ENCODE measurements around the gene SMIM24.
"Not testable (repeated sequence)": the region's sequence is repeated elsewhere in the genome, so short reads cannot be mapped to it uniquely, and the experiment has no call there.

SMIM24 gene

DNA sequence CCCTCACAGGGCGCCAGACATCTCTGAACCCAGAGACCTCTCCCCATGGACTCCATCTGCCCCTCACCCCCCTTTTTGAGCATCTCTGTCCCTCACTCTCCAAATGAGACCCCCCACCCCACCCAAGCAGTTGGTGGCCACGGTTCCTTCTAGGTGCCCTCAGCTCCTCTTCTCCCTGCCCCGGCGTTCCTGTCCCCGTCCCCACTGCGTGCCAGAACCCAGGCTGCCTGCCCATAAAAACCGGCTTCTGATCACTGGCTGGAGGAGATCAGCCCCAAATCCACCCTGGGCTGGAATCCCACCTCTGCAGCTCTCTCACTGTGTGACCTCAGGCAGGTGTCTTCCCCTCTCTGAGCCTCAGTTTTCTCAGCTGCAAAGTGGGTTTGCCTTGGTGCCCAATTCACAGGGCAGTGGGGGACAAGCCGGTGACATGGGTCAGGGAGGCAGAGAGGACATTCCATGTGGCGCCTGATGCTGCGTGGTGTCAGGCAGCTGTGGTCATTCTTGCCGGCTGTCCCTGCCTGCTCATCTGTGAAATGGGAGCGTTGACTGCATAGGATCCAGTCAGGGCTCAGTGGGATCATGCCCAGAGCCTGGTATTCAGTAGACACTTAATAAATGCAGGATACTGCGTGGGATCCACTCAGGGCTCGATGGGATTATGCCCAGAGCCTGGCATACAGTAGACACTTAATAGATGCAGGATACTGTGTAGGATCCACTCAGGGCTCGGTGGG, 25.5 kb downstream of the SMIM24 start:
- DNase-seq, result no peak

DNA sequence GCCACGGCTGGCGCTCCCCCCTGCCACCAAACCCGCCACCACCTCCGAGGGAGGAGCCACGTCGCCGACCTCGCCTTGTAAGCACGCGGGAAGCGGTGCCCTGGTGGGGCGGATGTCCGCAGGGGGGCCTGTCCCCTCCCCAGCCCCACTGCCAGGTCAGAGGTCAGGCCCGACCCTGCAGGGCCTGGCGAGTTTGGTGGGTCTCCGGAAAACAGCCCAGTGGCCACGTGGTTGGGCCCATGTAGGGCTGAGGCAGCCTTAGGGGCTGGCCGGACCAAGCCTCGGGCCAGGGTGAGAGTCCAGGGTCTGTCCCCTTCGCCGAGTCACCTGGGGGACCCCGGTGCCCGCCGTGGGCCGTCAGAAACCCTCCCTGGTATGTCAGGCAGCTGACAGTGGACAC, 26.5 kb downstream of the SMIM24 start:
- DNase-seq, result no peak

DNA sequence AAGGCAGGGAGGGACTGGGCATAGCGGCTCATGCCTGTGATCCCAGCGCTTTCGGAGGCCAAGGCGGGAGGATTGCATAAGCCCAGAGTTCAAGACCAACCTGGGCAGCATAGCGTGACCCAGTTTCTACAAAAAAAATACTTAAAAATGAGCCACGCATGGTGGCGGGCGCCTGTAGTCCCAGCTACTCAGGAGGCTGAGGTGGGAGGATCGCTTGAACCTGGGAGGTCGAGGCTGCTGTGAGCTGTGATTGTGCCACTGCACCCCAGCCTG, 27.4 kb downstream of the SMIM24 start:
- DNase-seq, result not testable (repeated sequence)

DNA sequence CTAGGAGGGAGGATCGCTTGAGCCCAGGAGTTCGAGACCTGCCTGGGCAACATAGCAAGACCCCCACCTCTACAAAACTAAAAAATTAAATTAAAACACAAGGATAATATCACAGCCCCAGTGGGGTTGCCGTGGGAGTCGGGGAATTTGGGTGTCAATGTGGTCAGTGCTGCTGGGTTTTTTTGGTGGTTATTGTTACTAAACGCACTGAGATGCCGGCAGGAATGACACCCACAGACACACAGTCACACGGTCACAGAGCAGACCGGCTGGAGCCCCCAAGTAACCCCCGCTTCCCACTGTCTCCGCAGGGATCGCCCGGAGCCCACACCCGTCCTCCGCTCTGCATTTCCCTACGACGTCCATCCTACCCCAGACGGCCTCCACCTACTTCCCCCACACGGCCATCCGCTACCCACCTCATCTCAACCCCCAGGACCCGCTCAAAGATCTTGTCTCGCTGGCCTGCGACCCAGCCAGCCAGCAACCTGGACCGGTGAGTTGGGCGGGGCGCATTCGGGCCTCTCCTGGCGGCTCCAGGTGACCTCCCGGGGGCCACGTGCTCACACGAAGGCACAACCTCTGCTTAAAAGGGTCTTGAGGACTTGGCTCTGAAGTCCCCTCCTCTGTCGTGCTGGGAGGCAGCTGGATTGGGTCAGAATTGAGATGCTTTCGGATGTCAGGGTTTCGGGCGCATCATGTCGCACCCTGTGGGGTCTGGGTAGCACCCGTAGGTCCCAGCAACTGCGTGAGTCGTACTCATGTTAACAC, 28.0 kb downstream of the SMIM24 start:
- DNase-seq, result no peak

DNA sequence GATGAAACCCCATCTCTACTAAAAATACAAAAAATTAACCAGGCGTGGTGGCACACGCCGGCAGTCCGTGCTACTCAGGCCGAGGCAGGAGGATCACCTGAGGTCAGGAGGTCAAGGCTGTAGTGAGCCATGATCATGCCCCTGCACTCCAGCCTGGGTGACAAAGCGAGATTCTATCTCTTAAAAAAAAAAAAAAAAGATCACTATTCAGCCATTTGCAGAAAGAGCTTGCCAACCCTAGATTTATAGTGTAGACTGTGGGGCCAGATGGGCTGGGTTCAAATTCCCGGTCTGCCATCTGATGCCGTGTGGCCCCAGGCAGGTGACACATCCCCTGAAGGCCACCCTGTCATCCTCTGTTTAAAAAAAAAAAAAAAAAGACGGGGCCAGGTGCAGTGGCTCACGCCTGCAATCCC, 28.9 kb downstream of the SMIM24 start:
- DNase-seq, result no peak

DNA sequence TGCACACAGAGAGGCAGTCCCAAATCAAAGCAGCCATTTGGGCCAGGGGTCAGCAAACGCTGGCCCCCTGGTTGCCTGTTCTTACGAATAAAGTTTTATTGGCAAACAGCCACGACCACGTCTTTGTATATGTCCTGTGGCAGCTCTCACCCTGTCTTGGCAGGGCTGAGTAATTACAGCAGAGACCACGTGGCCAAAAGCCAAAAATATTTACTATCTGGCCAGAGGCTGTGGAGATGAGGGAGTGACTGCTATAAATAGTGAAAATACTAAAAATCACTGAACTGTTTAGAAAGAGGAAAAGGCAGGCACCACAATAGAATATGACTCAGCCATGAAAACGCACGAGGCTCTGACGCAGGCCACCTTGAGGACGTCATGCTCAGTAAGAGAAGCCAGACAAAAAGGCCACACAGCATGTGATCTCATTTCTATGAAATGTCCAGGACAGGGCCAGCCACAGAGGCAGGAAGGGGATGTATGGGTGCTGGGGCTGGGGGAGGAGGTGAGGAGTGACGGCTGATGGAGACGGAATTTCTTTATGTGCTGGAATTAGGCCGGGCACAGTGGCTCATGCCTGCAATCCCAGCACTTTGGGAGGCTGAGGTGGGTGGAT, 29.4 kb downstream of the SMIM24 start:
- DNase-seq, result no peak

DNA sequence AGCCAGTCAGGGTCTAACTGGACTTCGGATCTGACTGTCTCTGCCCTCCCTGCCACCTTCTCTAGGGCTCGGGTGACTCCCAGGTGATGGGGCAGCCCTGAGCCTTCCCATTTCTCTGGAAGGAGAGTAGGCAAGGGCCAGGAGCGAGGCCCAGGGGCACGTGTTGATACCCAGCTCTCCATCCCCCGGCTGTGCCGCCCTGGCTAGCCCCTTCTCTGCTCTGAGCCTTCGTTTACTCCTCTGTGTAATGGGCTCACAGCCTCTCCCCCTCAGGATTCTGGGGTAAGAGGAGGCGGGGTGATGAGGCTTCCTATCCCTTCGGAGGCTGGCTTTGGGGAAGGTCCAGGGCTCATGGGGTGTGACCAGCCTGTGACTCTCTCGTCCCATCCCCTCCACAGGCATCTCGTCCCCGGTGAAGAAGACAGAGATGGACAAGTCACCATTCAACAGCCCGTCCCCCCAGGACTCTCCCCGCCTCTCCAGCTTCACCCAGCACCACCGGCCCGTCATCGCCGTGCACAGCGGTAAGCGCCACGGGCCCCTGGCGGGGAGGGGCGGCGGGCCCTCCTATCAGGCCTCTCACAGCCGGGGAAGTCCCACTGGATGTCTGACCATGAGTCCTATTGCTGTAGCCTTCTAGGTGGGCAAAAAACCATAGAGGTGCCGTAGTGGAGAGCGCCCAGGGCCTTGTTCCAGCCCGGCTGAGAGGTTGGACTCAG, 31.6 kb downstream of the SMIM24 start:
- no peak for DNase-seq

DNA sequence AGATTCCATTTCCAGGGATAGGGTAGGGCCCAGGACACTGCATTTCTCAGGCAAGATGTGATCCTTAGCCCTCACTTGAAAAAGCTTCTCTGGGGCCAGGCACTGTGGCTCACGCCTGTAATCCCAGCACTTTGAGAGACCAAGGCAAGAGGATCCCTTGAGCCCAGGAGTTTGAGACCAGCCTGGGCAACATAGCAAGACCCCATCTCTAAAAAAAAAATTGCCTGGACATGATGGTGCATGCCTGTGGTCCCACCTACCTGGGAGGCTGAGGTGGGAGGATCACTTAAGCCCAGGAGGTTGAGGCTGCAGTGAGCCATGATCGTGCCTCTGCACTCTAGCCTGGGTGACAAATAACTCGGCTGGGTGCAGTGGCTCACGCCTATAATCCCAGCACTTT, 33.7 kb downstream of the SMIM24 start:
- not testable (repeated sequence) for DNase-seq

DNA sequence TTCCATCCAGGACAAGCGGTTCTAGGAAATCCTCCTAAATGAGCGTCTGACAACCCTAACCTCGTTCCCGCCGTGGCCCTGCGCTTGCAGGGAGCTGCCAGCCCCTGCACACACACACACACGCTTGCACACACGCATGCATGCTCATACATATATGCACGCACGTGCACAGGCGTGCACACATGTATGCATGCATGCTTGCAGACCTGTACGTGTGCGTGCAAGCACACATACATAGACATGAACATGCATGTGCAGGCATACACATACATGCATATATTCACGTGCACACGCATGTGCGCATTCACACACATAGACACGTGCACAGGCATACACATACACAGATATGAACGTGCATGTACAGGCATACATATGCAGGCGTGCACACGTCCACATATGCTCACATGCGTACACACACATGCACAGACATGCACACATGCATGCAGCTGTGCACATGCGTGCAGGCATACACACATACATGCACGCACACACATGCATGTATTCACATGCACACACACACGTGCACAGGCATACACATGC, 35.6 kb downstream of the SMIM24 start:
- DNase-seq, result no peak

DNA sequence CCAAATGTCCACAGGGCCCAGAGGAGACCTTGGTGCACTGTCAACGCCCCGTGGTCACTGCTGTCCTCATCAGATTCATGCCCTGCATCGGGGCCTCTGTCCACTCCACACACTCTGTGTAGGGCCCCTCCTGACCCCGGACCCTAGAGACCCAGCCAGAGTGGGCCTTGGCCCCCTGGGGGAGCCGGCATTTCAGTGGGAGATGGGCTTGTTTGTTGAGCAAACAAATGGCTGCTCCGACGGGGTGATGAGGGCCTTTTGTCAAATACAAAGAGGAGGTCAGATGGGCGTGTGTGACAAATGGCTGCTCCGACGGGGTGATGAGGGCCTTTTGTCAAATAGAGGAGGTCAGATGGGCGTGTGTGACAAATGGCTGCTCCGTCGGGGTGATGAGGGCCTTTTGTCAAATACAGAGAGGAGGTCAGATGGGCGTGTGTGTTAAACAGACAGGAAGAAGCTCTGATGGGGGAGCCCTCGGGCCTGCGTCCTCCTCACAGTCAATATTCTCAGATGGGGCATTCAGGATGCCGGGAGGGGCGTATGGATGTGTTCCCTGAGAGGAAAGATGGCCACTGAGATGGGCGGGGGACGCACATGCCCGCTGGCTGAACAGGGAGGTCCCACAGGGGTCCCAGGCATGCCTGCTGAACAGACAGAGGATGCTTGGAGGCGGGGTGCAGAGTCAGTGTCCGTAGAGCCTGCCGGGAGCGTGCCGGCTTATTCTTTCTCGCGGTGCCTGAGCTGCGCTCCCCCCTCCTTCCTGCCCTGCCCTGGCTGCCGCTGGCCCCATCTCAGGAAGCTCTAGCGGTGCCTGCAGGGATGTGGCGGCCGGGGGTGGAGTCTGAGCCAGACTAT, 36.3 kb downstream of the SMIM24 start:
- no peak for DNase-seq

DNA sequence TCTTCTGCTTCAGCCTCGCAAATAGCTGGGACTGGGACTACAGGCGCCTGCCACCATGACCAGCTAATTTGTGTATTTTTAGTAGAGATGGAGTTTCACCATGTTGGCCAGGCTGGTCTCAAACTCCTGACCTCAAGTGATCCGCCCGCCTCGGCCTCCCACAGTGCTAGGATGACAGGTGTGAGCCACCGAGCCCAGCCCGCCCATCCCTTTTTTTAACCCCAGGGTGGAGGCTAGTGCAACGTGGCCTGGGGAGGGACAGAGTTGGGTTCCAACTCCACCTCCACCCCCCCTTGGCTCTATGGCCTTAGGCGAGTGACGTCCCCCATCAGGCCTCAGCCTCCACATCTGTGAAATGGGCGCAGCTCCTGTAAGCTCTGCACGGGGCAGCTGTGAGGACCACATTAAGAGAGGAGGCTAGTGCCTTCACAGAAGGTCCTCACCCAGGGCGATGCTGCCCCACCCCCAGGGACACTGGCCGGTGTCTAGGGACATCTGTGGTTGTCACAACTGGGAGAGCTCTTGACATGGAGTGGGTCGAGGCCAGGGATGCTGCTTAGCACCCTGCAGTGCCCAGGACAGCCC, 37.7 kb downstream of the SMIM24 start:
- no peak for DNase-seq

DNA sequence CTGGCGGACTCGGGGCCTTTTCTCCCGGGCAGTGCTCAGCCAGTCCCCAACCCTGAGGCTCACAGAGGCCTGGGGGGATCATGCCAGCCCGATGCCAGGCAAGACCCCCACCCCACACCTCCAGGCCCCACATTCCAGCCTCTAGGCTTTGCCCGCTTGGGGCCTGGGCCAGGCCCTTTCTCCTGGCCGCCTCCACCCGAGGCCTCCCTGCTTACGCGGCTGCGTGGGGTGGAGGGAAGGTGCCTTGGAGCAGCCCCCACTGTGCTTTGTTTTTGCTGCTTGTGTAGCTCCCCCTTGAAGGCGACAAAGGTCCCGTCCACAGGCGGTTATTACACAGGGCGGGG, 38.4 kb downstream of the SMIM24 start:
- DNase-seq, result no peak

DNA sequence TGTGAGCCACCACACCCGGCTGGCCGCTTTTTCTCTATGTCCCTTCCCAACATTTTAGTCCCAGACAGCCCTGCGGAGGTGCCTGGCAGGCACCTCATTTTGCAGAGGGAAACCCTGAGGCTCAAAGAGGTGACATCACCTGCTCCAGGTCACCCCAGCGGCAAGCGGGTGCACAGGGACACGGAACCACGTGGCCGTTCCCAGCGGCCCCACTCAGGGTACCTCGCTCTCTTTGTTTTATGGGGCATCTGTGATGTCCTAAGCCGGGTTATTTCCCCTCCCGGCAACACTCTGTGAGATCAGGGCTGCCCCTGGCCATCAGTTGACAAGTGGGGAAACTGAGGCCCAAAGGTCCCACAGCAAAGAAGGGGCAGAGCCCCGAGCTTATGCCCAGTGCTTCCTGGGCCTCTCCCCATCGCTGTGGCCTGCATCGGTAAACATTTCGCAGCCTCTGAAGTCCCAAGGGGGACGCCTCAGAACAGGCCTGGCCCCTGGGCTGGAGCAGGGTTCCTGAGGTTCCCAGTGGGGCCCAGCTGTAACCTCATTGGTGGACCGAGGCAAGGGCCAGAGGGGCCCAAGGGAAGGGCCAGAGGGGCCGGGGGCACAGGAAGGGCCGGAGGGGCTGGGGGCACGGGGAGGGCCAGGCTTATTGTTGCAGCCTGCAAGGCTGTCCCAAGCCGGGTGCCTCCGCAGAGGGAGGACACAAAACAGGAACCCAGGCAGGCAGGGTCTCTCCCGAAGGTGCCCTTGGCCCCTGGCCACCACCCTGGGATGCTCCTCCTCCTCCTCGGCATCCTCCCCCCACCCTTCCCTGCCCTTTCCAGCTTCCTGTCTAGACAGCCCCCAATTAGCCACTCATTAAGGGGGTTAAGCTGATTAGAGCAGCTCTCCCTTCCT, 39.0 kb downstream of the SMIM24 start:
- no peak for DNase-seq

DNA sequence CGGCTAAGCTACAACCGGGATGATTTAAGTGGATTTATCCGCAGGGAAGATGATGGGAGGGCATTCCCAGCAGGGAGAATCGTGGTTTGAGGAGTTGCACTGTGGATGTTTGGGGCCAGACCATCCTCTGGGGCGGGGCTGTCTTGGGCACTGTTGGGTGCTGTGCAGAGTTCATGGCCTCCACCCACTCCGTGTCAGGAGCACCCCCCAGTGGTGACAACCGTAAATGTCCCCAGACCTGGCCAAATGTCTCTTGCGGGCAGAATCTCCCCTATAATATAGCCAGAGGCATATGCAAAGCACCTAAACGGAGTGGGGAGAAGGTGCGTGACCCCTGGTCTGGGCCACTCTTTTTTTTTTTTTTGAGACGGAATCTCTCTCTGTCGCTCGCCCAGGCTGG, 40.2 kb downstream of the SMIM24 start:
- peak; percentile 71 to 72 for DNase-seq

DNA sequence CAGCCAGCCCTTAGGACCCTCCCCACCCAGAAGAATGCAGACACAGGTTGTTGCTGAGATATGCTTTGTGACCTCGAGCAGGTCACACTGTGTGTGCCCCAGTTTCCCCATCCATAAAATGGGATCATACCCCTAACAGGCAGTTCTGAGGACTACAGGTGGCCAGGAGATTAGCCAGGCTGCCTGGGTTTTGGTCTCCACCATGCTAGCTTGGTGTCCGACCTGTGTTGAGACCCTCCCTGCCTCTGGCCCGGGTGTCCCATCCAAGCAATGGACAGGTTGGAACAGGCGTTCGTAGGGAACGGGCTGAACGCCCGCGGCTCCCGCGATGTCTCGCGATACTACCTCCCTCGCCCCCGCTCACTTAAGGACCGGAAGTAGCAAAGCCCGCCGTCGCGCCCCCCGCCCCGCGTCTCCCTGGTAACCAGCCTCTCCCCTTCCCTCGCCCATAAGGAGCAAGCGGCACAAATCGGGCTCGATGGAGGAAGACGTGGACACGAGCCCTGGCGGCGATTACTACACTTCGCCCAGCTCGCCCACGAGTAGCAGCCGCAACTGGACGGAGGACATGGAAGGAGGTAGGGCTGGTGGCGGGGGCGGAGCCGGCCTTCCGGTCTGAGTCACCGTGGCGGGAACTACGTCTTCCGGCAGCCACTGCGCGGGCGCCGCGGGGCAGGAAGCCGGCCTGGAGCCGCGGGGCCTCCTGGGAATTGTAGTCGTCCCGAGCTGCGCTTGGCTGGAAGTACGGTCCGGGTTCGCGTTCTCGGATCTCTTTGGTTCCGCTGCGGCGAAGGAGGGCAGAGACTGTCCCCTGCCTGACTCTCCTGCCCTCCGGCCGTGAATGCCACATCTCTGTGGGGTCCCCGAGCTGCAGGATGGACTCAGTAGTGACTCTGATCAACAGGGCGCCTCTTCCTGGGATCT, 45.4 kb downstream of the SMIM24 start:
- DNase-seq, result peak; percentile 97 to 98

DNA sequence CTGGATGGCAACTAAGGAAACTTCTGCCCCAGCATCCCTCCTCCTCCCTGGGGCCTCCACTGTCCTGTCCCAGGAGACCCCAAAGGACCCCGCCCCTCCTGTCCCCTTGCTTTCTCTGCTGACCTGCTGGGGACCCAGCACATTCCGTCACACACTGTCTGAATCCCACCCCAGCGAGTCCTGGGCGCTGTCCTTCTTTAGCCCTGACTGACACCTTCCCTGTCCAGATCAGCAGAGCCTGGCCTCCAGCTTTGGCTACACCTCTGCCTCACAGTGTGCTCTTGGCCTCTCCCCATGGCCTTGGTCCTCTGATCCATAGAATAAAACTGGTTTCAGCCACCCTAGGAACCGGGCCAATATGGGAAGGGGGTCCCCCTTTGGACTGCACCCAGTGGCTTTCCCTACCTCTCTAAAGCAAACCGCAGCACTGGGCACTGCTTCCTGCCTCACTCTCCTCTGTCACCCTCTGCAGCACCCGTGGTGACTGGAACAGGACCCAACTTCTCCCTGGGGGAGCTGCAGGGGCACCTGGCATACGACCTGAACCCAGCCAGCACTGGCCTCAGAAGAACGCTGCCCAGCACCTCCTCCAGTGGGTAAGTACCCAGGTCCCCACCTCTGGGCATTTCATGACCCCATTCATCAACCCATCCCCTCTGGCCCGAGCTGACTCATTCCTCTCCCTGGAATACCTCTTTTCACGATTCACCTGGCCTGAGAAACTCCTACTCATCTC, 46.4 kb downstream of the SMIM24 start:
- DNase-seq, result peak in 1 of 2 experiments; percentile 23

DNA sequence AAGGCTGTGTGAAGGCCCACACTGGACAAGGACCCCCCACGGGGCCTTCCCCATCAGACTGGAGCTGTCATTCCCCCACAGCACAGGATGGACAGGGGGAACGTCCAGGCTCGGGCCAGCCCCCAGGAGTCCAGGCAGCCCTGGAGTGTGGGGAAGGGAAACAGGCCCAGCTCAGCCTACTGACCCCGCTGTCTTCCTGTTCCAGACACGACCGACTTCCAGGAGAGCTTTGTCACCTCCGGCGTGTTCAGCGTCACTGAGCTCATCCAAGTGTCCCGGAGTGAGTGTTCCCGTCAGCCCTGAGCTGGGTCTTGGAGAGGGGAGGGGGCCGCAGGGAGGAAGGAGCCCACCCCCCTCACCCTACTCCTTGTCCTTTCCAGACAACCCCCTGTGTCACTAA, 47.0 kb downstream of the SMIM24 start:
- DNase-seq, result no peak

DNA sequence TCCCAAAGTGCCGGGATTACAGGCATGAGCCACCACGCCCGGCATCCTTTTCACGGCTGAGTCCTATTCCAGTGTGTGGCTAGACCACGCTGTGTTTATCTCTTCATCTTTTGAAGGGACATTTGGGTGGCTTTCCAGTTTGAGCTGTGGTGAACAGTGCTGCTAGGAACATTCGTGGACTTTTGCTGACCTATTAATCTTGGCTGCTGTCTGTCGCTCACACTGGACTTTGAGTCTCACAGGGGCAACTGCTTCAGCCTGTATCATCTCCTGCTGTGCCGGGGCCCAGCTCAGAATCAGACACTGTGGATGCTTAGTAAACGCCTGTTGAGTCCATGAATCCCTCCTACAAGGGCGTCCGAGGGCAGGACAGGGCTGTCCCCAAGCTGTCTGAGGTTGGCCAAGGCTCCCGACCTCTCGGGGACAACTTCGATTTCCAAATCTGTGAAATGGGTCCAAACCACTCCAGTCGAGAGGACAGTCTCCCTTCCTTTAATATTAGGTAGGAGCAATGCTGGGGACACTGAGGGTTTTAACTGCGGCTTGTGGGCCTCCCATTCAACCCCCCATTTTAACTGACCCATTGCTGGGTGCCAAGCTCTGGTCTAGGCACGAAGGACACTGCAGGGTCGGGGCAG, 48.4 kb downstream of the SMIM24 start:
- no peak for DNase-seq

DNA sequence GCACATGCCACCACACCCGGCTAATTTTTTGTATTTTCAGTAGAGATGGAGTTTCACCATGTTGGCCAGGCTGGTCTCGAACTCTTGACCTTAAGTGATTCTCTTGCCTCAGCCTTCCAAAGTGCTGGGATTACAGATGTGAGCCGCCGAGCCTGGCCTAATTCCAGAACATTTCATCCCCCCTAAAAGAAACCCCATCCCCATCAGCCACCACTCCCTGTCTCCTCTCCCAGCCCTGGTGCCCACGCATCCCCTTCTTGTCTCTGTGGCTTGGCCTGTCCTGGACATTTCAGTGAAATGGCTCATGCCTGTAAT, 50.0 kb downstream of the SMIM24 start:
- DNase-seq, result not testable (repeated sequence)

Data from activated T-cell treated with anti-CD3 and anti-CD28 coated beads, Interleukin-2, amount 50 U/mL, for 48 hours (primary cell).